Measurements from ENCODE around the gene ADGRV1. TPM values are rescaled to one million over a fixed set of nuclear protein-coding genes. Genes with fewer than 3 reads are reported as not detected.

Gene ADGRV1
- total and polyA plus RNA-seq, 8 donors = 12.5 to 36.4 (median 16.9) TPM

- H3K27ac ChIP-seq = no peak overlapping the region
- H3K4me3 ChIP-seq = no peak overlapping the region
- DNase-seq = no peak
- TF ChIP-seq, protein P1, sequence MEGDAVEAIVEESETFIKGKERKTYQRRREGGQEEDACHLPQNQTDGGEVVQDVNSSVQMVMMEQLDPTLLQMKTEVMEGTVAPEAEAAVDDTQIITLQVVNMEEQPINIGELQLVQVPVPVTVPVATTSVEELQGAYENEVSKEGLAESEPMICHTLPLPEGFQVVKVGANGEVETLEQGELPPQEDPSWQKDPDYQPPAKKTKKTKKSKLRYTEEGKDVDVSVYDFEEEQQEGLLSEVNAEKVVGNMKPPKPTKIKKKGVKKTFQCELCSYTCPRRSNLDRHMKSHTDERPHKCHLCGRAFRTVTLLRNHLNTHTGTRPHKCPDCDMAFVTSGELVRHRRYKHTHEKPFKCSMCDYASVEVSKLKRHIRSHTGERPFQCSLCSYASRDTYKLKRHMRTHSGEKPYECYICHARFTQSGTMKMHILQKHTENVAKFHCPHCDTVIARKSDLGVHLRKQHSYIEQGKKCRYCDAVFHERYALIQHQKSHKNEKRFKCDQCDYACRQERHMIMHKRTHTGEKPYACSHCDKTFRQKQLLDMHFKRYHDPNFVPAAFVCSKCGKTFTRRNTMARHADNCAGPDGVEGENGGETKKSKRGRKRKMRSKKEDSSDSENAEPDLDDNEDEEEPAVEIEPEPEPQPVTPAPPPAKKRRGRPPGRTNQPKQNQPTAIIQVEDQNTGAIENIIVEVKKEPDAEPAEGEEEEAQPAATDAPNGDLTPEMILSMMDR (IDR thresholded peaks at IDR 0.05) = no peak
- no peaks in the 10 kb centered on the region for H3K9me3 ChIP-seq
- peaks cover 0 to 9% of the 10 kb centered on the region in 2 donors for H3K4me1 ChIP-seq
- no peak for ATAC-seq
- H3K27me3 ChIP-seq = no peaks in the 10 kb centered on the region
- intact Hi-C loops (cut with DNase I) = no loop called here
- H3K36me3 ChIP-seq = no peaks in the 10 kb centered on the region
Observed at GRCh38 chr5:91091471-91092234, 533.1 kb downstream of the ADGRV1 start.

DNA sequence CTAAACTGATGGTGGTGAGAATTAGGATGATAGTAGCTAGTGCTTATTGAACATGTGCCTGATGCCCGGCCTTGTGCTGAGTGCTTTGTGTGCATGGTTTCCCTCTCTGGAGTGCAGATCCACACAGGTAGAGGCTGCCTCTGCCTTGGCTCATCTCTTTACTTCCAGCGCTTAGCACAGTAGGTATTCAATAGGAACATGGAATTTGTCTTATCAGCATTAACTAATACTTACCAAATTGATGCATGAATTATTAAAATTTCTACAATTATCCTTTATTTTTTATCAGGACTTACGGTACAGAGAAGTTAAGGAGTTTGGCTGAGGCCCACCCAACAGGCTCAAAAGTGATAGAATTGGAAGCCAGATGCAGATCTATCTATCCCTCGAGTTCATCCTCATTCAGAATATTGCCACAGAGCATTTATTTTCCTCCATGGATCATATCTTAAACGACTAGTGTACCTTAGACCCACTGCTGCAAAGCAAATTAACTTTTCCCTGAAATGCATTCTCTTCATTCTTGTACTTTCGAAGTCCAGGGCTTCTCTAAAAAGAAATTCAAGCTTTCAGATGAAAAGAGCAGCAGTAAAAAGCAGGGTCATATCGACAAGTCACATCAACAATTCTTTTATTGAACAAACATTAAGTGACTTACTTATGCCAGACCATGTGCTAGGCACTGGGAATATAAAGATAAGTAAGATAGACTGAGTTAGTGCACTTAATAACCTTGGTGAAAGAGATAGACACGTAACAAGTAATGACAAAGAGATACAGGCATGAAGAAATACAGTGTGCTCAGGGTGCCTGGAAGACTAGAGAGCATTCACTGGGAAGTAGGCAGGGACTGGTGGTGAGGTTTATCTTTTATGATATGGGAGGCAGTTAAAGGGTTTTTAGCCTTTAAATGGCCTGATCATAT lies 534.5 kb downstream of the ADGRV1 start:
- Histone ChIP-seq H3K9me3 (no peaks in the 10 kb centered on the region), H3K4me3 (no peak overlapping the region), H3K36me3 (no peaks in the 10 kb centered on the region), H3K27me3 (no peaks in the 10 kb centered on the region), H3K27ac (no peak overlapping the region), H3K4me1 (peaks cover 0 to 11% of the 10 kb centered on the region in 2 donors)
- DNase-seq (no peak), ATAC-seq (no peak)
- intact Hi-C loops (cut with DNase I) = no loop called here
- TF ChIP-seq, protein P1 (IDR thresholded peaks at IDR 0.05) = no peak

DNA sequence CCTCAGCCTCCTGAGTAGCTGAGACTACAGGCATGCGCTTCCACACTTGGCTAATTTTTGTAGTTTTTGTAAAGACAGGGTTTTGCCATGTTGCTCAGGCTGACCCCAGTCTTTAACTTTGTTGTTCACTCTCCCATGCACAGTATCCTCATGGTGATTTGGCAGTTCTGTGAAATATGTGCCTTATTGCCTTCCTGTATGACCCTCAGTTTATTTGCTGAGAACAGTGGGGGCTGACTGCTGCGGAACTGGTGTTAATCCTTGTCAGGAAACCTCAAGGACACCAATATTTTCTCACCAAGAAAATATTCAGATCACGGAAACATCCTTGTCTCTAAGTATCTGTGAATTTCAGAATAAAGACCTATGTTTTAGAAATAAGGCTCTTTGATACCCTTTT lies 536.7 kb downstream of the ADGRV1 start:
- intact Hi-C loops (cut with DNase I) = no loop called here
- TF ChIP-seq, protein P1 (IDR thresholded peaks at IDR 0.05) = no peak
- Histone ChIP-seq H3K9me3 (no peaks in the 10 kb centered on the region), H3K4me1 (peaks cover 0 to 14% of the 10 kb centered on the region in 2 donors), H3K36me3 (no peaks in the 10 kb centered on the region), H3K27ac (peak overlapping the region in 1 of 2 donors; percentile 35), H3K27me3 (no peaks in the 10 kb centered on the region), H3K4me3 (no peak overlapping the region)
- DNase-seq (no peak), ATAC-seq (no peak)

DNA sequence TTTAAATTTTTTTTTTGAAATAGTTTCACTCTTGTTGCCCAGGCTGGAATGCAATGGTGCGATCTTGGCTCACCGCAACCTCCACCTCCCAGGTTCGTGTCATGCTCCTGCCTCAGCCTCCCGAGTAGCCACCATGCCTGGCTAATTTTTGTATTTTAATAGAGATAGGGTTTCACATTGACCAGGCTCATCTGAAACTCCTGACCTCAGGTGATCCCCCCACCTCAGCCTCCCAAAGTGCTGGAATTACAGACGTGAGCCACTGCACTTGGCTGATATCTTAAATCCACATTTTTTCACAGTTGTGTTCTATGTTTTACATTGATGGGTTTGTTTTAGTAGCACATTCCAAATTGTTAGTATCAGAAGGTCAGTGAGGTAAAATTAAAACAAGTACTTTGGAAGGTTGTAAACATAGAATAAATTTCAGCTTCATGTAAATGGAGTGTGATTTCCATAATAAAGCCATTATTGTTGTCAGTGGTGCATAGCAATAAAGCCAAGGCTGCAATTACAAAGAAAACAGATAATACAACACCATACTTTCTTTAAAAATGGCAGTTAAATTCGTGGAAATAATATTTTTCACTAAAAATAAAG lies 537.3 kb downstream of the ADGRV1 start:
- no peaks in the 10 kb centered on the region for H3K27me3 ChIP-seq
- DNase-seq = no peak
- TF ChIP-seq, protein P1 (IDR thresholded peaks at IDR 0.05) = no peak
- no peaks in the 10 kb centered on the region for H3K36me3 ChIP-seq
- H3K4me3 ChIP-seq = no peak overlapping the region
- H3K4me1 ChIP-seq = peaks cover 0 to 14% of the 10 kb centered on the region in 2 donors
- intact Hi-C loops (cut with DNase I) = no loop called here
- ATAC-seq = no peak
- no peak overlapping the region for H3K27ac ChIP-seq
- H3K9me3 ChIP-seq = no peaks in the 10 kb centered on the region
